Endothelial cell of umbilical vein (primary cell): ENCODE data around the gene KAT6B. TPM values are rescaled to one million over a fixed set of nuclear protein-coding genes. Genes with fewer than 3 reads are reported as not detected.

Experiments used
- BruUV-seq: library from RNA; stranded (reverse); fragments of 400-500 nt; replicated peaks from 2 replicates; lab custom pipeline; 2021; lab: Mats Ljungman, UMichigan
- CTCF ChIA-PET: fragments of 300-600, 350-600 bp; sonication (Branson Sonifier 250); formaldehyde crosslinking; loops from one replicate; lab custom pipeline; 2021; ENCODE audit warnings: antibody characterized with exemption, inconsistent platforms; lab: Charles Lee
- POLR2A ChIA-PET: fragments of 300-600, 350-600 bp; sonication (Branson Sonifier 250); formaldehyde crosslinking; loops from one replicate; lab custom pipeline; 2021; ENCODE audit warnings: antibody characterized with exemption, inconsistent platforms; lab: Charles Lee
- DNase-seq: peaks from one replicate; pipeline ENCODE4 v3.0.0-alpha.2; 2011; ENCODE audit warnings: low read depth, low spot score
- FAIRE-seq: peaks from 2 replicates; lab custom pipeline; 2011; peaks lifted over from hg19 to GRCh38; lab: Jason Lieb, UNC
- H2AFZ ChIP-seq: 2 replicates; pipeline ENCODE4 v1.6.0; 2012; ENCODE audit warnings: low read depth, low read length, control low read depth, inconsistent platforms
- H3K27ac ChIP-seq: 2 replicates; pipeline ENCODE4 v1.5.1; 2011; ENCODE audit warnings: low read depth, mild to moderate bottlenecking, control low read depth, low read length, moderate library complexity; ENCODE audit not compliant: insufficient read depth
- H3K27me3 ChIP-seq, 2 experiments: 2 replicates each; pipeline versions ENCODE4 v1.6.0 to v1.6.1; 2011; ENCODE audit warnings: low read length in 2 of 2, mixed read lengths in 1 of 2; ENCODE audit not compliant: control insufficient read depth in 2 of 2, insufficient read depth in 2 of 2
- H3K36me3 ChIP-seq, 2 experiments: 2 replicates in 1 of 2; 3 replicates in 1 of 2; pipeline ENCODE4 v1.5.1; 2011; ENCODE audit warnings: low read length in 2 of 2, mild to moderate bottlenecking in 1 of 2, moderate library complexity in 1 of 2; ENCODE audit not compliant: control insufficient read depth in 2 of 2, insufficient read depth in 2 of 2; ENCODE audit errors: extremely low read depth in 1 of 2
- H3K4me1 ChIP-seq: 3 replicates; pipeline ENCODE4 v1.5.1; 2011; ENCODE audit warnings: mild to moderate bottlenecking, low read length; ENCODE audit not compliant: control insufficient read depth, insufficient read depth; ENCODE audit errors: extremely low read depth
- H3K4me2 ChIP-seq: 2 replicates; pipeline ENCODE4 v1.6.1; 2011; ENCODE audit warnings: low read length, control low read depth, mixed read lengths; ENCODE audit not compliant: insufficient read depth
- H3K4me3 ChIP-seq, 3 experiments: fragments of 200-600 bp in 1 of 3; sonication (generic), shearing (Covaris generic) in 1 of 3; replicated peaks in 1 of 3; 2 replicates each; pipeline ENCODE4 v1.5.1; 2011 to 2016; ENCODE audit warnings: control low read depth in 3 of 3, low read length in 3 of 3, mild to moderate bottlenecking in 2 of 3, inconsistent platforms in 1 of 3, low read depth in 1 of 3, moderate library complexity in 1 of 3; ENCODE audit not compliant: insufficient read depth in 1 of 3
- H3K79me2 ChIP-seq: 2 replicates; pipeline ENCODE4 v1.6.0; 2012; ENCODE audit warnings: low read length, inconsistent platforms; ENCODE audit not compliant: control insufficient read depth, insufficient read depth
- H3K9ac ChIP-seq: replicated peaks from 2 replicates; pipeline ENCODE3; 2011; ENCODE audit warnings: low read length, control low read depth; ENCODE audit not compliant: insufficient read depth; ENCODE audit errors: extremely low read depth
- H3K9me1 ChIP-seq: replicated peaks from 3 replicates; pipeline ENCODE4 v1.6.0; 2011; ENCODE audit warnings: mild to moderate bottlenecking, low read length; ENCODE audit not compliant: control insufficient read depth, insufficient read depth; ENCODE audit errors: extremely low read depth
- H3K9me3 ChIP-seq: replicated peaks from 2 replicates; pipeline ENCODE4 v1.5.1; 2012; ENCODE audit warnings: low read length, inconsistent platforms; ENCODE audit not compliant: control insufficient read depth, insufficient read depth
- H4K20me1 ChIP-seq: replicated peaks from 2 replicates; pipeline ENCODE3; 2011; ENCODE audit warnings: mild to moderate bottlenecking, low read length; ENCODE audit not compliant: control insufficient read depth, insufficient read depth; ENCODE audit errors: extremely low read depth
- EZH2 ChIP-seq: IDR thresholded peaks from 2 replicates; pipeline ENCODE4 v1.6.1; 2012; ENCODE audit warnings: borderline replicate concordance, low read depth, mild to moderate bottlenecking, moderate library complexity, low read length, inconsistent platforms; ENCODE audit not compliant: severe bottlenecking
- FOS ChIP-seq: IDR thresholded peaks from 2 replicates; pipeline ENCODE4 v1.6.1; 2011; ENCODE audit warnings: mild to moderate bottlenecking, low read length, moderate library complexity, borderline replicate concordance; ENCODE audit not compliant: insufficient read depth
- GATA2 ChIP-seq: IDR thresholded peaks from 2 replicates; pipeline ENCODE4 v1.7.0; 2011; ENCODE audit warnings: low read depth, mild to moderate bottlenecking, moderate library complexity, mixed read lengths, low read length; ENCODE audit not compliant: insufficient read length, insufficient read depth
- JUN ChIP-seq: IDR thresholded peaks from 2 replicates; pipeline ENCODE4 v1.6.1; 2011; ENCODE audit warnings: borderline replicate concordance, low read depth; ENCODE audit not compliant: insufficient read length, insufficient read depth
- MYC ChIP-seq: IDR thresholded peaks from one replicate; pipeline ENCODE4 v1.6.1; 2011; ENCODE audit warnings: mild to moderate bottlenecking, low read depth, low read length
- POLR2A ChIP-seq: IDR thresholded peaks from 2 replicates; pipeline ENCODE4 v1.6.1; 2012; ENCODE audit warnings: low read depth, mild to moderate bottlenecking, control low read depth, low read length
- POLR2AphosphoS5 ChIP-seq: IDR thresholded peaks from 2 replicates; pipeline ENCODE4 v1.6.1; 2012; ENCODE audit warnings: low read depth, mild to moderate bottlenecking, control low read depth, low read length, moderate library complexity; ENCODE audit not compliant: insufficient read depth
- dilution Hi-C: fragments of 300-500 bp; cut with MboI; formaldehyde crosslinking; loops from one replicate; pipeline ENCODE4 v1.15.0; 2019; ENCODE audit warnings: low sequenced_read_pairs; ENCODE audit not compliant: extremely low pct_ligation_motif_present
- intact Hi-C: fragments of 100-400 bp; cut with micrococcal nuclease; formaldehyde crosslinking; loops from one replicate; pipeline ENCODE4 v1.10.0; 2022
- polyA plus RNA-seq, 4 experiments: library from polyadenylated mRNA; depleted of rRNA in 3 of 4; stranded (reverse) in 3 of 4; unstranded in 1 of 4; fragments of >200 nt; gene quantifications; 2 replicates each; pipeline versions ENCODE4 v1.2.1 to v1.2.3, GENCODE V29; 2011 to 2012; ENCODE audit warnings: missing spikeins in 1 of 4
- total RNA-seq: library from RNA; stranded (reverse); gene quantifications from 2 replicates; pipeline ENCODE4 v1.2.3, GENCODE V29; 2021
- TF ChIP-seq, protein P1 (sequence below): IDR thresholded peaks from 2 replicates; pipeline ENCODE4 v1.6.1; 2011; ENCODE audit not compliant: insufficient read depth, insufficient read length
- TF ChIP-seq, protein P2 (sequence below), 2 donors: IDR thresholded peaks; 1 replicate in 1 of 2; 2 replicates in 1 of 2; pipeline ENCODE4 v1.5.1; 2011; ENCODE audit warnings: low read length in 2 of 2, mild to moderate bottlenecking in 2 of 2, moderate library complexity in 2 of 2, control low read depth in 1 of 2, inconsistent platforms in 1 of 2, low read depth in 1 of 2; ENCODE audit not compliant: insufficient read depth in 1 of 2; ENCODE audit errors: extremely low read depth in 1 of 2

The KAT6B gene
- total and polyA plus RNA-seq, 2 donors (not counting 3 experiments of a cell fraction or from before 2014, with no cell fraction given) = 4.5 to 17.0 TPM

DNA sequence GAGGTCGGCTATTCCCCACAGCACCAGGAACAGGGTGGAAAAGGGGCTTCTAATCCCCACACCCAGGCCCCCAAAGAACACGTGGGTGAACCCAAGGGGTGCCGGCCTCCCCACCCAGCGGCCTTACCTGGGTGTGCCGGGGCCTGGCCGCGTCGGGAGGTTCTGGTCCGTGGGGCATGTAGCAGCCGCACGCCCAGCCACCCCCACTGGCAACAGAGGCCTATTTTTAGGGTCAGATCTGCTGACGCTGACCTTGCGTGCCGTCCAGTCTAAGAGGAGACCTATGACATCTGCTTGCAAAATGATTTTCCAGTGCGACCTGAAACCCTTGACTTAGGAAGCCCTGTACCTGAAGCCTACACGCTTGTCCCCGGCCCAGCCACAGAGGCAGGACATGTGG is 247.0 kb downstream of the KAT6B start:
- H3K4me2 ChIP-seq = no peak overlapping the region
- H3K9ac ChIP-seq = no peak overlapping the region
- H3K36me3 ChIP-seq = no peaks in the 10 kb centered on the region
- H3K27ac ChIP-seq = no peak overlapping the region
- H4K20me1 ChIP-seq = no peaks in the 10 kb centered on the region
- TF ChIP-seq, protein P1, sequence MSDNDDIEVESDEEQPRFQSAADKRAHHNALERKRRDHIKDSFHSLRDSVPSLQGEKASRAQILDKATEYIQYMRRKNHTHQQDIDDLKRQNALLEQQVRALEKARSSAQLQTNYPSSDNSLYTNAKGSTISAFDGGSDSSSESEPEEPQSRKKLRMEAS = no peak
- TF ChIP-seq EZH2 = no peak
- no peak for TF ChIP-seq FOS
- TF ChIP-seq GATA2 = no peak
- TF ChIP-seq JUN = no peak
- TF ChIP-seq MYC = no peak
- no peak for TF ChIP-seq POLR2AphosphoS5
- no peak for TF ChIP-seq POLR2A
- TF ChIP-seq, protein P2, sequence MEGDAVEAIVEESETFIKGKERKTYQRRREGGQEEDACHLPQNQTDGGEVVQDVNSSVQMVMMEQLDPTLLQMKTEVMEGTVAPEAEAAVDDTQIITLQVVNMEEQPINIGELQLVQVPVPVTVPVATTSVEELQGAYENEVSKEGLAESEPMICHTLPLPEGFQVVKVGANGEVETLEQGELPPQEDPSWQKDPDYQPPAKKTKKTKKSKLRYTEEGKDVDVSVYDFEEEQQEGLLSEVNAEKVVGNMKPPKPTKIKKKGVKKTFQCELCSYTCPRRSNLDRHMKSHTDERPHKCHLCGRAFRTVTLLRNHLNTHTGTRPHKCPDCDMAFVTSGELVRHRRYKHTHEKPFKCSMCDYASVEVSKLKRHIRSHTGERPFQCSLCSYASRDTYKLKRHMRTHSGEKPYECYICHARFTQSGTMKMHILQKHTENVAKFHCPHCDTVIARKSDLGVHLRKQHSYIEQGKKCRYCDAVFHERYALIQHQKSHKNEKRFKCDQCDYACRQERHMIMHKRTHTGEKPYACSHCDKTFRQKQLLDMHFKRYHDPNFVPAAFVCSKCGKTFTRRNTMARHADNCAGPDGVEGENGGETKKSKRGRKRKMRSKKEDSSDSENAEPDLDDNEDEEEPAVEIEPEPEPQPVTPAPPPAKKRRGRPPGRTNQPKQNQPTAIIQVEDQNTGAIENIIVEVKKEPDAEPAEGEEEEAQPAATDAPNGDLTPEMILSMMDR (IDR thresholded peaks at IDR 0.05; ENCODE audit: extremely low read depth in 1 of 2, insufficient read depth in 1 of 2, low read depth in 1 of 2, low read length in 2 of 2) = no peak
- no peaks in the 10 kb centered on the region for H3K9me1 ChIP-seq
- H3K9me3 ChIP-seq = no peaks in the 10 kb centered on the region
- no peaks in the 10 kb centered on the region for H3K79me2 ChIP-seq
- BruUV-seq = no TSS peak
- ChIA-PET POLR2A (no interaction called here), CTCF (interaction anchor here (1.0 kb wide), 1 partner anchor 9 kb away, joined by 3 read pairs; no protein-coding TSS in a partner anchor)
- DNase-seq (no peak), FAIRE-seq (no peak)
- H3K4me3 ChIP-seq = no peak overlapping the region
- intact Hi-C loops = no loop called here
- dilution Hi-C loops = no loop called here
- no peak overlapping the region for H2AFZ ChIP-seq
- H3K27me3 ChIP-seq = no peaks in the 10 kb centered on the region
- no peaks in the 10 kb centered on the region for H3K4me1 ChIP-seq
